ENCODE measurements around the gene SORCS2. TPM values are rescaled to one million over a fixed set of nuclear protein-coding genes. Genes with fewer than 3 reads are reported as not detected.
A peak's percentile ranks its signal among the peaks of the same experiment; 100 is the strongest.

The SORCS2 gene
- total RNA-seq, 6 experiments from 2014 or later, result 0.18 to 6.2 (median 3.1) TPM

GRCh38 chr4:7384929-7385890, 192.9 kb downstream of the SORCS2 start:
- intact Hi-C loops (cut with DNase I), result no loop called here
- Histone ChIP-seq H3K27me3 (no peaks in the 10 kb centered on the region), H3K27ac (no peak overlapping the region), H3K9me3 (no peaks in the 10 kb centered on the region), H3K36me3 (no peaks in the 10 kb centered on the region), H3K4me1 (no peaks in the 10 kb centered on the region), H3K4me3 (no peak overlapping the region)
- peak in 1 of 3 donors; percentile 19 for DNase-seq
- no peak for ATAC-seq
- WGBS (ENCODE audit: insufficient coverage, low coverage, low lambda C conversion rate, missing lambda C conversion rate), result 80% methylated on average over 1 of the region's 12 CpGs
- TF ChIP-seq POLR2A (IDR thresholded peaks at IDR 0.05), result no peak

- peak in 1 of 3 donors; percentile 18 for DNase-seq
- Histone ChIP-seq H3K27ac (no peak overlapping the region), H3K36me3 (no peaks in the 10 kb centered on the region), H3K4me3 (no peak overlapping the region), H3K9me3 (no peaks in the 10 kb centered on the region), H3K4me1 (no peaks in the 10 kb centered on the region), H3K27me3 (no peaks in the 10 kb centered on the region)
- WGBS (ENCODE audit: insufficient coverage, low coverage, low lambda C conversion rate, missing lambda C conversion rate), result 25% methylated on average over 1 of the region's 6 CpGs
- no peak for ATAC-seq
- intact Hi-C loops (cut with DNase I), result no loop called here
- TF ChIP-seq POLR2A (IDR thresholded peaks at IDR 0.05), result no peak
- TF ChIP-seq CTCF (IDR thresholded peaks at IDR 0.05), result no peak
Observed at GRCh38 chr4:7387925-7388324, 195.6 kb downstream of the SORCS2 start.

DNA sequence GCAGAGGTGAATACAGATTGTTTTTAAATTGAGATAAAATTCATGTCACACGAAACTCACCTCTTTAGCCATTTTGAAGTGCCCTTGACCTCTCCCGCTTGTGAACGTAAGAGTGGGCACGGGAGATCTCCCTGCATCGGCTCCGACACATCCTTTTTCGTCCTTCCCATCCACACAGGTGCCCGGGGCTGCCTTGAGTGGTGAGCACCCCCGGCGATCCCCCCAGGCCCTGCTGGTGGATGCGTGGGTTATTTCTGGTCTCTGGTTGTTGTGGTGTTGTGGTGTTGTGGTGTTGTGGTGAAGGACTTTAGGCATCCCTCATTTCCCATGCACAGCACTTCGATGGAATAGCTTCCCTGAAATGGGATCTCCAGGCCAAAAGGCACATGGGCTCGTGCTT, 196.3 kb downstream of the SORCS2 start:
- Histone ChIP-seq H3K27me3 (no peaks in the 10 kb centered on the region), H3K4me1 (no peaks in the 10 kb centered on the region), H3K36me3 (no peaks in the 10 kb centered on the region), H3K9me3 (no peaks in the 10 kb centered on the region), H3K27ac (no peak overlapping the region), H3K4me3 (no peak overlapping the region)
- ATAC-seq (no peak), DNase-seq (no peak)
- no peak for TF ChIP-seq CTCF (IDR thresholded peaks at IDR 0.05)
- TF ChIP-seq POLR2A (IDR thresholded peaks at IDR 0.05), result no peak
- intact Hi-C loops (cut with DNase I), result no loop called here
- 85% methylated on average over 9 of the region's 13 CpGs for WGBS (ENCODE audit: insufficient coverage, low coverage, low lambda C conversion rate, missing lambda C conversion rate)

GRCh38 chr4:7389101-7389701, 196.9 kb downstream of the SORCS2 start:
- TF ChIP-seq CTCF (IDR thresholded peaks at IDR 0.05) (no peak), POLR2A (IDR thresholded peaks at IDR 0.05) (no peak)
- 69% methylated on average over 6 of the region's 15 CpGs for whole genome bisulfite sequencing (ENCODE audit: insufficient coverage, low coverage, low lambda C conversion rate, missing lambda C conversion rate)
- no peaks in the 10 kb centered on the region for H3K27me3 ChIP-seq
- ATAC-seq, result no peak
- peak in 1 of 3 donors; percentile 32 for DNase-seq
- no peaks in the 10 kb centered on the region for H3K9me3 ChIP-seq
- no peaks in the 10 kb centered on the region for H3K4me1 ChIP-seq
- intact Hi-C loops (cut with DNase I), result no loop called here
- H3K4me3 ChIP-seq, result no peak overlapping the region
- H3K36me3 ChIP-seq, result no peaks in the 10 kb centered on the region
- no peak overlapping the region for H3K27ac ChIP-seq

GRCh38 chr4:7389719-7390118, 197.4 kb downstream of the SORCS2 start:
- Histone ChIP-seq H3K9me3 (no peaks in the 10 kb centered on the region), H3K27me3 (no peaks in the 10 kb centered on the region), H3K4me3 (no peak overlapping the region), H3K36me3 (no peaks in the 10 kb centered on the region), H3K27ac (no peak overlapping the region), H3K4me1 (no peaks in the 10 kb centered on the region)
- intact Hi-C loops (cut with DNase I), result no loop called here
- ATAC-seq, result no peak
- peak in 1 of 3 donors; percentile 24 for DNase-seq
- no peak for TF ChIP-seq CTCF (IDR thresholded peaks at IDR 0.05)
- TF ChIP-seq POLR2A (IDR thresholded peaks at IDR 0.05), result no peak
- 45% methylated on average over 6 of the region's 12 CpGs for WGBS (ENCODE audit: insufficient coverage, low coverage, low lambda C conversion rate, missing lambda C conversion rate)

Measured in right lobe of liver (tissue), 6 donors.